SK-N-SH (cell line): Measurements from ENCODE around the gene SOX8.

Experiments
- CTCF ChIP-seq: fragments of 200-600 bp; sonication (generic); IDR thresholded peaks from 2 replicates; pipeline ENCODE4 v1.6.1; 2017; ENCODE audit warnings: antibody characterized with exemption, mild to moderate bottlenecking, moderate library complexity
- MEF2A ChIP-seq: IDR thresholded peaks from 2 replicates; pipeline ENCODE4 v1.4.0; 2012; ENCODE audit warnings: low read depth, borderline replicate concordance
- RAD21 ChIP-seq: IDR thresholded peaks from 2 replicates; pipeline ENCODE4 v1.6.1; 2012; ENCODE audit warnings: mild to moderate bottlenecking, low read length

GRCh38 chr16:974001-974601 is 7.5 kb upstream of the SOX8 start:
- no peak for TF ChIP-seq MEF2A
- no peak for TF ChIP-seq CTCF
- no peak for TF ChIP-seq RAD21
